HCT116 (cell line): Measurements from ENCODE around the gene ZNF436. TPM values are rescaled to one million over a fixed set of nuclear protein-coding genes. Genes with fewer than 3 reads are reported as not detected.

ENCODE experiments used
- ATAC-seq: fragments of 200-7000 bp; cut with Tn5 transposase; 2 replicates; pipeline ENCODE4 v1.9.1; 2020; ENCODE audit warnings: mild to moderate bottlenecking, moderate library complexity
- BruUV-seq: library from RNA; stranded (reverse); fragments of 400-500 nt; replicated peaks from 2 replicates; lab custom pipeline; 2021; lab: Mats Ljungman, UMichigan
- CTCF ChIA-PET: fragments of 300-600 bp; sonication (Branson Sonifier 250); formaldehyde crosslinking; loops from one replicate; lab custom pipeline; 2021; ENCODE audit warnings: antibody characterized with exemption; lab: Charles Lee
- POLR2A ChIA-PET: fragments of 300-600, 350-600 bp; sonication (Branson Sonifier 250); formaldehyde crosslinking; loops from one replicate; lab custom pipeline; 2021; ENCODE audit warnings: antibody characterized with exemption; lab: Charles Lee
- RAD21 ChIA-PET, 2 experiments: fragments of 300-600 bp; sonication (Branson Sonifier 250); formaldehyde crosslinking; loops; one replicate each; lab custom pipeline; 2023; ENCODE audit warnings: low total read pairs in 2 of 2; ENCODE audit not compliant: uncharacterized antibody in 2 of 2, unreplicated experiment in 2 of 2, low non-redundant PET in 1 of 2; lab: Charles Lee
- DNase-seq: peaks from one replicate; pipeline ENCODE4 v3.0.0-alpha.2; 2010; ENCODE audit warnings: low read depth, low spot score
- H2AFZ ChIP-seq: fragments of 200-600 bp; shearing (Covaris generic), sonication (generic); 2 replicates; pipeline ENCODE4 v1.6.1; 2017; ENCODE audit warnings: low read depth, mixed run types, mixed read lengths, antibody characterized with exemption, low read length; ENCODE audit not compliant: poor library complexity, severe bottlenecking
- H3K27ac ChIP-seq: 2 replicates; pipeline ENCODE4 v1.5.1; 2012; ENCODE audit warnings: low read depth, low read length
- H3K27me3 ChIP-seq: fragments of 200-600 bp; sonication (generic); 2 replicates; pipeline ENCODE4 v1.6.1; 2016; ENCODE audit warnings: mixed run types, low read length, mixed read lengths; ENCODE audit not compliant: insufficient read depth
- H3K36me3 ChIP-seq, 2 experiments: fragments of 200-500 bp in 1 of 2; fragments of 200-600 bp in 1 of 2; sonication (Bioruptor generic) in 1 of 2; sonication (generic) in 1 of 2; 2 replicates each; pipeline versions ENCODE4 v1.5.1 to v1.6.1; 2014 to 2016; ENCODE audit warnings: low read length in 2 of 2, inconsistent platforms in 1 of 2, mixed read lengths in 1 of 2, mixed run types in 1 of 2; ENCODE audit not compliant: insufficient read depth in 2 of 2, control insufficient read depth in 1 of 2
- H3K4me1 ChIP-seq, 2 experiments: fragments of 200-600 bp in 1 of 2; sonication (generic) in 1 of 2; 2 replicates each; pipeline versions ENCODE4 v1.5.1 to v1.6.1; 2012 to 2017; ENCODE audit warnings: low read length in 2 of 2, inconsistent platforms in 1 of 2, mild to moderate bottlenecking in 1 of 2, mixed read lengths in 1 of 2, mixed run types in 1 of 2, moderate library complexity in 1 of 2; ENCODE audit not compliant: insufficient read depth in 2 of 2, control insufficient read depth in 1 of 2
- H3K4me2 ChIP-seq: fragments of 200-600 bp; sonication (generic); 2 replicates; pipeline ENCODE4 v1.6.1; 2017; ENCODE audit warnings: mixed run types, low read length, mixed read lengths
- H3K4me3 ChIP-seq, 2 experiments: fragments of 200-600 bp in 1 of 2; sonication (generic) in 1 of 2; replicated peaks in 1 of 2; 2 replicates each; pipeline ENCODE4 v1.5.1; 2011 to 2016; ENCODE audit warnings: low read length in 2 of 2, control low read depth in 1 of 2, low read depth in 1 of 2, mild to moderate bottlenecking in 1 of 2, mixed read lengths in 1 of 2, mixed run types in 1 of 2
- H3K79me2 ChIP-seq: fragments of 200-600 bp; sonication (generic); 2 replicates; pipeline ENCODE4 v1.6.1; 2017; ENCODE audit warnings: mild to moderate bottlenecking, mixed run types, low read length, moderate library complexity, mixed read lengths; ENCODE audit not compliant: insufficient read depth
- H3K9ac ChIP-seq: fragments of 200-600 bp; sonication (generic); 2 replicates; pipeline ENCODE4 v1.6.1; 2016; ENCODE audit warnings: low read length, mixed read lengths
- H3K9me2 ChIP-seq: fragments of 200-600 bp; sonication (generic), shearing (Covaris generic); 2 replicates; pipeline ENCODE4 v1.6.1; 2017; ENCODE audit warnings: mixed run types, mild to moderate bottlenecking, moderate library complexity; ENCODE audit not compliant: insufficient read depth
- H3K9me3 ChIP-seq, 2 experiments: fragments of 200-500 bp in 1 of 2; fragments of 200-600 bp in 1 of 2; sonication (Bioruptor generic) in 1 of 2; sonication (generic) in 1 of 2; 2 replicates each; pipeline ENCODE4 v1.6.1; 2014 to 2017; ENCODE audit warnings: low read length in 2 of 2, mixed read lengths in 2 of 2, inconsistent platforms in 1 of 2, low read depth in 1 of 2, mild to moderate bottlenecking in 1 of 2, mixed run types in 1 of 2, moderate library complexity in 1 of 2; ENCODE audit not compliant: control insufficient read depth in 1 of 2, insufficient read depth in 1 of 2
- H4K20me1 ChIP-seq: fragments of 200-600 bp; sonication (generic), shearing (Covaris generic); 2 replicates; pipeline ENCODE4 v1.6.1; 2017; ENCODE audit warnings: mixed run types, mild to moderate bottlenecking, moderate library complexity; ENCODE audit not compliant: insufficient read depth
- ATF3 ChIP-seq: IDR thresholded peaks from 2 replicates; pipeline ENCODE4 v1.6.1; 2012
- CBX3 ChIP-seq: IDR thresholded peaks from 2 replicates; pipeline ENCODE4 v1.6.1; 2012; ENCODE audit warnings: low read depth
- CTCF ChIP-seq, 3 experiments: fragments of 200-600 bp in 1 of 3; sonication (generic) in 1 of 3; IDR thresholded peaks in 2 of 3; conservative IDR thresholded peaks in 1 of 3; 2 replicates each; pipeline ENCODE4 v1.5.1; 2012 to 2017; ENCODE audit warnings: low read depth in 2 of 3, low read length in 2 of 3, antibody characterized with exemption in 1 of 3, borderline replicate concordance in 1 of 3, control low read depth in 1 of 3, mild to moderate bottlenecking in 1 of 3, mixed read lengths in 1 of 3, mixed run types in 1 of 3, moderate library complexity in 1 of 3; ENCODE audit not compliant: insufficient read depth in 1 of 3
- EGR1 ChIP-seq: IDR thresholded peaks from 2 replicates; pipeline ENCODE4 v1.6.1; 2012; ENCODE audit warnings: low read depth
- ELF1 ChIP-seq: IDR thresholded peaks from 2 replicates; pipeline ENCODE4 v1.6.1; 2012; ENCODE audit warnings: low read depth, borderline replicate concordance
- EZH2 ChIP-seq: fragments of 200-600 bp; sonication (generic); IDR thresholded peaks from 2 replicates; pipeline ENCODE4 v1.6.1; 2017; ENCODE audit warnings: antibody characterized with exemption, mixed run types
- EZH2phosphoT487 ChIP-seq: fragments of 200-600 bp; IDR thresholded peaks from 2 replicates; pipeline ENCODE4 v1.6.1; 2018; ENCODE audit warnings: antibody characterized with exemption, borderline replicate concordance
- JUND ChIP-seq: IDR thresholded peaks from 2 replicates; pipeline ENCODE4 v1.6.1; 2012
- MAX ChIP-seq: IDR thresholded peaks from 2 replicates; pipeline ENCODE4 v1.6.1; 2012
- REST ChIP-seq: IDR thresholded peaks from 2 replicates; pipeline ENCODE4 v1.6.1; 2012; ENCODE audit warnings: low read depth
- SIN3A ChIP-seq: IDR thresholded peaks from 2 replicates; pipeline ENCODE4 v1.6.1; 2012; ENCODE audit warnings: low read depth
- SP1 ChIP-seq: IDR thresholded peaks from 2 replicates; pipeline ENCODE4 v1.6.1; 2012; ENCODE audit warnings: low read depth
- SRF ChIP-seq: IDR thresholded peaks from 2 replicates; pipeline ENCODE4 v1.6.1; 2012; ENCODE audit warnings: low read depth
- ZFX ChIP-seq: fragments of 450-650 bp; IDR thresholded peaks from 2 replicates; pipeline ENCODE4 v1.6.1; 2017
- ZNF274 ChIP-seq: fragments of 200-500 bp; sonication (Bioruptor generic); IDR thresholded peaks from 2 replicates; pipeline ENCODE4 v1.6.1; 2014; ENCODE audit warnings: mild to moderate bottlenecking, low read depth, low read length, inconsistent platforms
- intact Hi-C: fragments of 100-400 bp; cut with micrococcal nuclease; formaldehyde crosslinking; loops from 2 replicates; pipeline ENCODE4 v1.10.0; 2022
- total RNA-seq: library from RNA; stranded (reverse); gene quantifications from one replicate; pipeline ENCODE4 v1.2.1, GENCODE V29; 2021; ENCODE audit not compliant: unreplicated experiment

Gene ZNF436
- total RNA-seq, 1 experiment from 2014 or later, result 8.1 TPM

- no TSS peak for BruUV-seq
- Histone ChIP-seq H3K27me3 (no peaks in the 10 kb centered on the region), H3K4me1 (peaks cover 0 to 14% of the 10 kb centered on the region in 2 experiments; a peak in 3 of 4 replicates), H3K4me2 (no peak overlapping the region), H3K79me2 (no peaks in the 10 kb centered on the region), H3K36me3 (no peaks in the 10 kb centered on the region)
- intact Hi-C loops, result no loop called here
- ATAC-seq, result no peak
- TF ChIP-seq EGR1 (no peak), SIN3A (no peak), JUND (no peak), ATF3 (no peak)
- TF ChIP-seq, all 23 proteins: peak for 0
- DNase-seq, result no peak
- Histone ChIP-seq H3K9me3 (no peaks in the 10 kb centered on the region), H3K27ac (no peak overlapping the region), H4K20me1 (no peaks in the 10 kb centered on the region), H2AFZ (no peak overlapping the region), H3K4me3 (no peak overlapping the region), H3K9ac (no peak overlapping the region), H3K9me2 (no peaks in the 10 kb centered on the region)
- POLR2A ChIA-PET, result no interaction called here
- CTCF ChIA-PET, result interaction anchor here (3.2 kb wide), 1 partner anchor 8 kb away, joined by 15 read pairs; no protein-coding TSS in a partner anchor
- RAD21 ChIA-PET, result no interaction called here
These were observed 26.2 kb upstream of the ZNF436 start for GRCh38 chr1:23395849-23396248.

- CTCF ChIA-PET, result interaction anchor here (3.2 kb wide), 1 partner anchor 8 kb away, joined by 15 read pairs; no protein-coding TSS in a partner anchor
- no peak overlapping the region for H3K4me2 ChIP-seq
- TF ChIP-seq ZNF274 (no peak), SRF (no peak), ZFX (no peak), MAX (no peak), EZH2phosphoT487 (no peak), REST (no peak), SIN3A (no peak), EZH2 (no peak), SP1 (no peak), ELF1 (no peak), CTCF (IDR thresholded peaks at IDR 0.05 in 2 of 3, conservative IDR thresholded peaks at IDR 0.05 in 1 of 3; ENCODE audit: borderline replicate concordance in 1 of 3, insufficient read depth in 1 of 3, low read depth in 2 of 3, low read length in 2 of 3) (no peak), CBX3 (no peak)
These were observed 25.6 kb upstream of the ZNF436 start for GRCh38 chr1:23395154-23395724.

More at GRCh38 chr1:23395154-23395724, 25.6 kb upstream of the ZNF436 start:
- Histone ChIP-seq H3K9me2 (no peaks in the 10 kb centered on the region), H3K9ac (no peak overlapping the region), H3K4me3 (no peak overlapping the region), H3K27me3 (no peaks in the 10 kb centered on the region), H2AFZ (no peak overlapping the region), H4K20me1 (no peaks in the 10 kb centered on the region), H3K36me3 (no peaks in the 10 kb centered on the region), H3K27ac (no peak overlapping the region), H3K79me2 (no peaks in the 10 kb centered on the region), H3K4me1 (peaks cover 0 to 14% of the 10 kb centered on the region in 2 experiments; a peak in 2 of 4 replicates), H3K9me3 (no peaks in the 10 kb centered on the region)
- ATAC-seq (no peak), DNase-seq (no peak)
- no TSS peak for BruUV-seq
- ChIA-PET RAD21 (no interaction called here), POLR2A (no interaction called here)
- intact Hi-C loops, result no loop called here
